ENCODE data around the gene SV2C. TPM values are rescaled to one million over a fixed set of nuclear protein-coding genes. Genes with fewer than 3 reads are reported as not detected.

SV2C gene
- total RNA-seq, 2 donors from 2014 or later: 0.14 TPM

GRCh38 chr5:76388236-76388635 is 305.1 kb downstream of the SV2C start:
- Histone ChIP-seq H3K9me3 (no peaks in the 10 kb centered on the region), H3K27me3 (replicated peaks; ENCODE audit: insufficient read depth) (no peaks in the 10 kb centered on the region), H3K27ac (no peak overlapping the region), H3K4me3 (no peak overlapping the region), H3K36me3 (no peaks in the 10 kb centered on the region), H3K4me1 (ENCODE audit: control insufficient read depth in 1 of 2, low read depth in 2 of 2) (no peaks in the 10 kb centered on the region)
- TF ChIP-seq, protein P1, sequence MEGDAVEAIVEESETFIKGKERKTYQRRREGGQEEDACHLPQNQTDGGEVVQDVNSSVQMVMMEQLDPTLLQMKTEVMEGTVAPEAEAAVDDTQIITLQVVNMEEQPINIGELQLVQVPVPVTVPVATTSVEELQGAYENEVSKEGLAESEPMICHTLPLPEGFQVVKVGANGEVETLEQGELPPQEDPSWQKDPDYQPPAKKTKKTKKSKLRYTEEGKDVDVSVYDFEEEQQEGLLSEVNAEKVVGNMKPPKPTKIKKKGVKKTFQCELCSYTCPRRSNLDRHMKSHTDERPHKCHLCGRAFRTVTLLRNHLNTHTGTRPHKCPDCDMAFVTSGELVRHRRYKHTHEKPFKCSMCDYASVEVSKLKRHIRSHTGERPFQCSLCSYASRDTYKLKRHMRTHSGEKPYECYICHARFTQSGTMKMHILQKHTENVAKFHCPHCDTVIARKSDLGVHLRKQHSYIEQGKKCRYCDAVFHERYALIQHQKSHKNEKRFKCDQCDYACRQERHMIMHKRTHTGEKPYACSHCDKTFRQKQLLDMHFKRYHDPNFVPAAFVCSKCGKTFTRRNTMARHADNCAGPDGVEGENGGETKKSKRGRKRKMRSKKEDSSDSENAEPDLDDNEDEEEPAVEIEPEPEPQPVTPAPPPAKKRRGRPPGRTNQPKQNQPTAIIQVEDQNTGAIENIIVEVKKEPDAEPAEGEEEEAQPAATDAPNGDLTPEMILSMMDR (IDR thresholded peaks at IDR 0.05): no peak
- ATAC-seq (ENCODE audit: insufficient number of reproducible peaks, low FRiP score, low read depth) (no peak), DNase-seq (ENCODE audit: low spot score) (no peak)

DNA sequence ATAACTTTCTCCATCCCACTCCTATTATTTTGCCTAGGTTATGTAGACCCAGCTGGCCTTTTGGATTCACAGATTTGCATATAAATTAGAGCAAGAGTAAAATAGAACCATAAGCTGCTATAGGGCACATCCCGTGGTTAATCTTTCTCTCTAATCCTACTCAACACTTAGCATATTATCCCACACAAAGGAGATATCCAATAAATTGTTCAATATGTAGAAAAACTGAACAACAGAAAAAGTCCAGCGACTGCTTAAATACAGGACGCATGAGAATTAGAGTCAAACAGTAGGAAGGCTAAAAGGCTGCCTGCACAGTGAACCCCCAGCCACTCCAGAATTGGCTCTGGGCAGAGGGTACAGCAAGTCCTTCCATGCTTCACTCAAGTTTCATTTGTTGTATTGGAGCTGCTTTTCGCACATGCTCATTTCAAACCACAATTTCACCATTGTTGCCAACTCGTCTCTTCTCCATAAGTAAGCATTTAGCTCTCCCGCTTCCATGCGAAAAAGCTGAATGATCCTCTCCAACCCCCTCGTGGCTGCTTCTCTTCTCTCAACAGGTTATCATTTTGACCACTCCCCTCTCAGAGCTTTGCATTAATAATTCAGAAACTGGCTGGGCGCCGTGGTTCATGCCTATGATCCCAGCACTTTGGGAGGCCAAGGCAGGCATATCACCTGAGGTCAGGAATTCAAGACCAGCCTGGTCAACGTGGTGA is 305.8 kb downstream of the SV2C start:
- Histone ChIP-seq H3K36me3 (no peaks in the 10 kb centered on the region), H3K4me1 (ENCODE audit: control insufficient read depth in 1 of 2, low read depth in 2 of 2) (no peaks in the 10 kb centered on the region), H3K4me3 (no peak overlapping the region), H3K9me3 (no peaks in the 10 kb centered on the region), H3K27ac (no peak overlapping the region), H3K27me3 (replicated peaks; ENCODE audit: insufficient read depth) (no peaks in the 10 kb centered on the region)
- ATAC-seq (ENCODE audit: insufficient number of reproducible peaks, low FRiP score, low read depth): no peak
- no peak for DNase-seq (ENCODE audit: low spot score)
- TF ChIP-seq, protein P1 (IDR thresholded peaks at IDR 0.05): no peak

GRCh38 chr5:76389513-76390154 is 306.5 kb downstream of the SV2C start:
- TF ChIP-seq, protein P1 (IDR thresholded peaks at IDR 0.05): no peak
- Histone ChIP-seq H3K4me1 (ENCODE audit: control insufficient read depth in 1 of 2, low read depth in 2 of 2) (no peaks in the 10 kb centered on the region), H3K27me3 (replicated peaks; ENCODE audit: insufficient read depth) (no peaks in the 10 kb centered on the region), H3K9me3 (no peaks in the 10 kb centered on the region), H3K4me3 (no peak overlapping the region), H3K27ac (no peak overlapping the region), H3K36me3 (no peaks in the 10 kb centered on the region)
- ATAC-seq (ENCODE audit: insufficient number of reproducible peaks, low FRiP score, low read depth) (no peak), DNase-seq (ENCODE audit: low spot score) (no peak)

GRCh38 chr5:76391014-76391413 is 307.8 kb downstream of the SV2C start:
- DNase-seq (ENCODE audit: low spot score) (no peak), ATAC-seq (ENCODE audit: insufficient number of reproducible peaks, low FRiP score, low read depth) (no peak)
- Histone ChIP-seq H3K27me3 (replicated peaks; ENCODE audit: insufficient read depth) (no peaks in the 10 kb centered on the region), H3K4me1 (ENCODE audit: control insufficient read depth in 1 of 2, low read depth in 2 of 2) (no peaks in the 10 kb centered on the region), H3K36me3 (no peaks in the 10 kb centered on the region), H3K9me3 (no peaks in the 10 kb centered on the region), H3K4me3 (no peak overlapping the region), H3K27ac (no peak overlapping the region)
- TF ChIP-seq, protein P1 (IDR thresholded peaks at IDR 0.05): no peak

GRCh38 chr5:76393035-76393680 is 310.0 kb downstream of the SV2C start:
- ATAC-seq (ENCODE audit: insufficient number of reproducible peaks, low FRiP score, low read depth) (no peak), DNase-seq (ENCODE audit: low spot score) (no peak)
- no peaks in the 10 kb centered on the region for H3K9me3 ChIP-seq
- H3K36me3 ChIP-seq: no peaks in the 10 kb centered on the region
- H3K27me3 ChIP-seq (replicated peaks; ENCODE audit: insufficient read depth): no peaks in the 10 kb centered on the region
- H3K4me1 ChIP-seq (ENCODE audit: control insufficient read depth in 1 of 2, low read depth in 2 of 2): no peaks in the 10 kb centered on the region
- no peak overlapping the region for H3K27ac ChIP-seq
- TF ChIP-seq, protein P1 (IDR thresholded peaks at IDR 0.05): no peak
- no peak overlapping the region for H3K4me3 ChIP-seq

Data from thoracic aorta (tissue), 2 donors.